GM19043 (cell line): Measurements from ENCODE around the gene CDKN2B-AS1.
"Not testable (repeated sequence)": the region's sequence is repeated elsewhere in the genome, so short reads cannot be mapped to it uniquely, and the experiment has no call there.

Source experiments
- ATAC-seq: cut with Tn5 transposase; IDR thresholded peaks from one replicate; pipeline ENCODE4 v1.9.1; 2021; ENCODE audit warnings: low read depth; ENCODE audit not compliant: unreplicated experiment

The CDKN2B-AS1 gene

GRCh38 chr9:21994556-21995005, at the start of gene CDKN2B-AS1:
Gene CDKN2B-AS1 (plus strand): TSS chr9:21994791.
- peak; percentile 26 for ATAC-seq

GRCh38 chr9:21945606-21946005, 49.0 kb upstream of the CDKN2B-AS1 start:
- ATAC-seq = no peak

GRCh38 chr9:21958833-21959232, 35.8 kb upstream of the CDKN2B-AS1 start:
- no peak for ATAC-seq

GRCh38 chr9:21959268-21959667, 35.3 kb upstream of the CDKN2B-AS1 start:
- ATAC-seq = not testable (repeated sequence)

- ATAC-seq = no peak
Observed at GRCh38 chr9:21961569-21961968, 33.0 kb upstream of the CDKN2B-AS1 start.

- peak; percentile 32 for ATAC-seq
Observed at GRCh38 chr9:21964925-21965385, 29.6 kb upstream of the CDKN2B-AS1 start.

- ATAC-seq = peak; percentile 77
Observed at GRCh38 chr9:21965401-21965951, 29.1 kb upstream of the CDKN2B-AS1 start.

GRCh38 chr9:21966140-21966851, 28.3 kb upstream of the CDKN2B-AS1 start:
- ATAC-seq = no peak

- ATAC-seq = no peak
Observed at GRCh38 chr9:21967169-21967568, 27.4 kb upstream of the CDKN2B-AS1 start.

GRCh38 chr9:21967702-21968101, 26.9 kb upstream of the CDKN2B-AS1 start:
- no peak for ATAC-seq

- ATAC-seq = no peak
Observed at GRCh38 chr9:21968331-21969010, 26.1 kb upstream of the CDKN2B-AS1 start.

- no peak for ATAC-seq
Observed at GRCh38 chr9:21969011-21969940, 25.3 kb upstream of the CDKN2B-AS1 start.

- ATAC-seq = no peak
Observed at GRCh38 chr9:21969951-21970799, 24.4 kb upstream of the CDKN2B-AS1 start.

- ATAC-seq = no peak
Observed at GRCh38 chr9:21970800-21971640, 23.6 kb upstream of the CDKN2B-AS1 start.

GRCh38 chr9:21972361-21972760, 22.2 kb upstream of the CDKN2B-AS1 start:
- ATAC-seq = no peak

- ATAC-seq = no peak
Observed at GRCh38 chr9:21974343-21974721, 20.3 kb upstream of the CDKN2B-AS1 start.

- ATAC-seq = peak; percentile 40
Observed at GRCh38 chr9:21974722-21975409, 19.7 kb upstream of the CDKN2B-AS1 start.

GRCh38 chr9:21976334-21976875, 18.2 kb upstream of the CDKN2B-AS1 start:
- no peak for ATAC-seq
